A673 (cell line): Measurements from ENCODE around the gene FOXP4. TPM values are rescaled to one million over a fixed set of nuclear protein-coding genes. Genes with fewer than 3 reads are reported as not detected.

ENCODE experiments used
- BruUV-seq: library from RNA; stranded (reverse); fragments of 400-500 nt; replicated peaks from 2 replicates; lab custom pipeline; 2021; lab: Mats Ljungman, UMichigan
- CTCF ChIA-PET: fragments of 300-600 bp; sonication (Branson Sonifier 250); formaldehyde crosslinking; loops from one replicate; lab custom pipeline; 2022; ENCODE audit warnings: antibody characterized with exemption; lab: Charles Lee
- POLR2A ChIA-PET: fragments of 300-600 bp; sonication (Branson Sonifier 250); formaldehyde crosslinking; loops from one replicate; lab custom pipeline; 2022; ENCODE audit warnings: antibody characterized with exemption; ENCODE audit not compliant: low non-redundant PET; lab: Charles Lee
- DNase-seq: peaks from one replicate; pipeline ENCODE4 v3.0.0-alpha.2; 2015; ENCODE audit warnings: low spot score
- H3K27ac ChIP-seq: fragments of 200-600 bp; sonication (generic); 2 replicates; pipeline ENCODE4 v1.5.1; 2016; ENCODE audit warnings: mixed run types, low read depth, mild to moderate bottlenecking, mixed read lengths, antibody characterized with exemption, low read length; ENCODE audit not compliant: poor library complexity, severe bottlenecking
- H3K27me3 ChIP-seq: fragments of 200-600 bp; sonication (generic); replicated peaks from 2 replicates; pipeline ENCODE4 v1.6.1; 2017; ENCODE audit warnings: mixed run types, low read depth, mild to moderate bottlenecking, mixed read lengths, antibody characterized with exemption, low read length; ENCODE audit not compliant: insufficient read depth, poor library complexity
- H3K36me3 ChIP-seq: fragments of 200-600 bp; sonication (generic); 2 replicates; pipeline ENCODE4 v1.6.1; 2016; ENCODE audit warnings: mixed run types, mild to moderate bottlenecking, mixed read lengths, antibody characterized with exemption, low read length; ENCODE audit not compliant: insufficient read depth, poor library complexity, severe bottlenecking
- H3K4me1 ChIP-seq: fragments of 200-600 bp; sonication (generic); 2 replicates; pipeline ENCODE4 v1.6.1; 2017; ENCODE audit warnings: mixed run types, mild to moderate bottlenecking, mixed read lengths, antibody characterized with exemption, low read length; ENCODE audit not compliant: insufficient read depth, poor library complexity, severe bottlenecking
- H3K4me3 ChIP-seq: fragments of 200-600 bp; sonication (generic); 2 replicates; pipeline ENCODE4 v1.5.1; 2016; ENCODE audit warnings: low read depth, mixed run types, mild to moderate bottlenecking, mixed read lengths, low read length; ENCODE audit not compliant: poor library complexity, severe bottlenecking
- H3K9me3 ChIP-seq: fragments of 200-600 bp; sonication (generic); 2 replicates; pipeline ENCODE4 v1.6.1; 2016; ENCODE audit warnings: mixed run types, low read depth, mild to moderate bottlenecking, mixed read lengths, antibody characterized with exemption, low read length; ENCODE audit not compliant: poor library complexity, severe bottlenecking
- CTCF ChIP-seq: fragments of 300-800, 200-600 bp; sonication (generic); conservative IDR thresholded peaks from 2 replicates; pipeline ENCODE4 v1.5.1; 2017; ENCODE audit warnings: low read depth, mild to moderate bottlenecking, antibody characterized with exemption, low read length, moderate library complexity, mixed read lengths
- EZH2 ChIP-seq: fragments of 200-600 bp; sonication (generic); IDR thresholded peaks from 2 replicates; pipeline ENCODE4 v1.6.1; 2017; ENCODE audit warnings: borderline replicate concordance, low read depth, mild to moderate bottlenecking, mixed read lengths, antibody characterized with exemption, low read length; ENCODE audit not compliant: poor library complexity, severe bottlenecking
- intact Hi-C: fragments of 100-400 bp; cut with micrococcal nuclease; formaldehyde crosslinking; loops from one replicate; pipeline ENCODE4 v1.10.0; 2022; ENCODE audit not compliant: unreplicated experiment
- total RNA-seq: library from RNA; stranded (reverse); gene quantifications from 2 replicates; pipeline ENCODE4 v1.2.3, GENCODE V29; 2021

The FOXP4 gene
- total RNA-seq, 1 experiment from 2014 or later, result 53.9 TPM

- no peaks in the 10 kb centered on the region for H3K9me3 ChIP-seq
- no TSS peak for BruUV-seq
- DNase-seq, result peak; percentile 88
- ChIA-PET CTCF (no interaction called here), POLR2A (interaction anchor here (0.6 kb wide), 1 partner anchor 166 kb away, joined by 3 read pairs; no protein-coding TSS in a partner anchor)
- peak overlapping the region; percentile 99 for H3K27ac ChIP-seq
- peak overlapping the region; percentile 97 for H3K4me3 ChIP-seq
- intact Hi-C loops, result loop anchor here (5.0 kb wide), 1 partner anchor 42 kb away; no protein-coding TSS in a partner anchor
- peaks cover 83% of the 10 kb centered on the region for H3K4me1 ChIP-seq
- H3K27me3 ChIP-seq, result no peaks in the 10 kb centered on the region
- TF ChIP-seq CTCF (no peak), EZH2 (no peak)
- peaks cover 22% of the 10 kb centered on the region for H3K36me3 ChIP-seq
Observed at GRCh38 chr6:41639809-41640371, 93.7 kb downstream of the FOXP4 start.

DNA sequence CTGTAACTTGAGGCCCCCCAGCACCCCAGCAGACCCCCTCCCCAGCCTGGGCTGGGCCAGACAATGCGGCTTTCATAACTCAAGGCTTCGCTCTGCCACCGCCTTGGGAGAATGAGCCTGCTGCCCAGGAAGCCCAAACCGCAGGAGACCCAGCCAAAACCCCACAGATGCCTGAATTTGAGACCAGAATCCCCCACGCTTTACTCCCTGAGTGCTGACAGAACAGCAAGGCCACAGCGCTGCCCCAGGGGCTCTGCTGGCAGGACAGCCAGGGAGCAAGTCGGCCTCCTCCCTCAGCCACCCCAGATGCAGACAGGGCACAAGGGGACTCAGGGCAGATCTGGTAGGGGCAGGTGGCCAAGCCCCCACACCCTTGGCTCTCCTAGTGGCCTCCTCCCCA is 94.2 kb downstream of the FOXP4 start:
- TF ChIP-seq EZH2, result no peak
- no peak for TF ChIP-seq CTCF
- peak; percentile 68 for DNase-seq
- no TSS peak for BruUV-seq
- intact Hi-C loops, result loop anchor here (5.0 kb wide), 1 partner anchor 42 kb away; no protein-coding TSS in a partner anchor
- peaks cover 83% of the 10 kb centered on the region for H3K4me1 ChIP-seq
- ChIA-PET CTCF (no interaction called here), POLR2A (no interaction called here)
- H3K9me3 ChIP-seq, result no peaks in the 10 kb centered on the region
- no peaks in the 10 kb centered on the region for H3K27me3 ChIP-seq
- H3K4me3 ChIP-seq, result peak overlapping the region; percentile 97
- peak overlapping the region; percentile 99 for H3K27ac ChIP-seq
- peaks cover 27% of the 10 kb centered on the region for H3K36me3 ChIP-seq

GRCh38 chr6:41641352-41641925 is 95.3 kb downstream of the FOXP4 start:
- ChIA-PET CTCF (no interaction called here), POLR2A (no interaction called here)
- BruUV-seq, result no TSS peak

More at GRCh38 chr6:41641352-41641925, 95.3 kb downstream of the FOXP4 start:
- peaks cover 83% of the 10 kb centered on the region for H3K4me1 ChIP-seq
- no peak for TF ChIP-seq EZH2
- no peaks in the 10 kb centered on the region for H3K27me3 ChIP-seq
- DNase-seq, result no peak
- H3K4me3 ChIP-seq, result peak overlapping the region; percentile 97
- H3K9me3 ChIP-seq, result no peaks in the 10 kb centered on the region
- intact Hi-C loops, result loop anchor here (5.0 kb wide), 1 partner anchor 41 kb away; no protein-coding TSS in a partner anchor
- peak overlapping the region; percentile 99 for H3K27ac ChIP-seq
- peaks cover 38% of the 10 kb centered on the region for H3K36me3 ChIP-seq
